Activated naive CD8-positive, alpha-beta T cell treated with anti-CD3 and anti-CD28 coated beads, Interleukin-2, amount 50 U/mL, for 16 hours (primary cell): ENCODE data around the gene DUSP5.
"Not testable (repeated sequence)": the region's sequence is repeated elsewhere in the genome, so short reads cannot be mapped to it uniquely, and the experiment has no call there.

ENCODE experiments used
- DNase-seq: peaks from one replicate; pipeline ENCODE4 v3.0.0-alpha.2; 2020; ENCODE audit warnings: low read depth, low spot score

The DUSP5 gene

DNA sequence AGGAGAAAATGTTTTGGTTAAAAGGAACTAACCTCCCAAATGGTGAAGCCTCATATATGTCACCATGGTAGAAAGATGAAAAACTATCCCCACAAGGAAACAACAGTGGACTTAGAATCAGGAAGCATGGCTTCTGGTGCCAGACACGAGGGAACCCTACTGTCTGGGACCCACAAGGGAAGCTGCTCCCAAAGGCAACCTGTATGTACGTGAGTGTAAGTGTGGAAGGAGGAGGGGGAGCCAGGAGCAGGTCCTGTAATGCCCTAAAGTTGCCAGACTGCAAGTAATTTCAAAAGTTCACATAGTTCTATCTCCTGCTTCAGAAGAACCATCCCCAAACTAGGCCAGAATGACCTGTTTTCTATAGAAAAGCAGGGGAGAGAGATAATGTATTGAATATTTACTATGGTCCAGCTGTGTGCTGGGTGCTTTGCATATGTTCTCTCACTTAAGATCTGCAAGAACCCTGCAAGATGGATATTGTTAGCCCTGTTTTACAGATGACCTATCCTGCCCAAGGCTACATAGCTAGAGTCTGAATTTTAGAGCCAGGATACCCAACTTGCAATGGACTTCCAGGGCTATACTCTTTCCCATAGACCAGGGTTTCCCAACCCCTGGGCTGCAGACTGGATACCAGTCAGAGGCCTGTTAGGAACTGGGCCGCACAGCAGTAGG, 19.2 kb downstream of the DUSP5 start:
- DNase-seq = no peak

DNA sequence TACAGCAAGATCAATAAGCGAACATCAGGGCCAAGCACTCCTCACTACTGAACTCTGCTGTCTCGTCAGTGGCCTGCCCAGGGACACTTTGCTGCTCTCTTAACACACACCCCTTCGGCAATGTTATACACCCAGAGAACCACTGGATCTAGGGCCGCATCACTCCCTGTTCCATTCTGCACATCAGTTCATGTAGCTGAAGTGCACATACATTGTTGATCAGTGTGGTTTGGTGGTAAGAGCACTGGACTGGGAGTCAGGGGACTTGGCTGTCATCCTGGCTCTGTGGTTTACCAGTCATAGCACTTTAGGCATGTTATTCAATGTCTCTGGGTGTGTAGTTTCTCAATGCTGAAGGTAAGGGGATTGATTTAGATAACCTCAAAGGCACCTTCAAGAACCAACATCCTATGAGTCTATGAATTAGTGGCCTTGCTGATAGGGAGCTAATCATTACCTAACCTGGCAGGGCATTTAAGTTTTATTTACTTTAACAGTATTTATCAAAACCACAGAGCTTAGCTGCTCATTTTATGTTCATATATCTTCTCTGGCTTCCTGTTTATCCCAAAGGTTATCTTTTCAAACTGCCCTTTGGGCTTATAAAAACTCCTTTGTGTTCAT, 24.8 kb downstream of the DUSP5 start:
- DNase-seq = no peak

DNA sequence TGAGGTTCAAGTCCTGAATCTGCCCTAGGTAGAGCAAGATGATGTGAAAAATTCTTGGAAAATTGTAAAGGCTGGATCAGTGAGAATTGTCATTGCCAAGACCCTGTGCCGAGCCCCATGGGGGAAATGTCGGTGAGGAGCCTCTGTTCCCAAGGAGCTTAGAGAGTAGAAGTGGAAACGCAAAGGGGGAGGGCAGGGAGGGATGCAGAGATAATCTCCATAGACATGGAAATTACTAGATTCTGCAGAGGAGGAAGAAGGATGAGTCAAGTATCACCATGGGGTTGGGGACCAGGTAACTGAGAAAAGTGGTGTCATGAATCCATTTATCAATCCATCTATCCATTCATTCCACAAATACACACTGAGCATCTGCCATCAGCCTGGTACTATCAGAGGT, 26.0 kb downstream of the DUSP5 start:
- no peak for DNase-seq

DNA sequence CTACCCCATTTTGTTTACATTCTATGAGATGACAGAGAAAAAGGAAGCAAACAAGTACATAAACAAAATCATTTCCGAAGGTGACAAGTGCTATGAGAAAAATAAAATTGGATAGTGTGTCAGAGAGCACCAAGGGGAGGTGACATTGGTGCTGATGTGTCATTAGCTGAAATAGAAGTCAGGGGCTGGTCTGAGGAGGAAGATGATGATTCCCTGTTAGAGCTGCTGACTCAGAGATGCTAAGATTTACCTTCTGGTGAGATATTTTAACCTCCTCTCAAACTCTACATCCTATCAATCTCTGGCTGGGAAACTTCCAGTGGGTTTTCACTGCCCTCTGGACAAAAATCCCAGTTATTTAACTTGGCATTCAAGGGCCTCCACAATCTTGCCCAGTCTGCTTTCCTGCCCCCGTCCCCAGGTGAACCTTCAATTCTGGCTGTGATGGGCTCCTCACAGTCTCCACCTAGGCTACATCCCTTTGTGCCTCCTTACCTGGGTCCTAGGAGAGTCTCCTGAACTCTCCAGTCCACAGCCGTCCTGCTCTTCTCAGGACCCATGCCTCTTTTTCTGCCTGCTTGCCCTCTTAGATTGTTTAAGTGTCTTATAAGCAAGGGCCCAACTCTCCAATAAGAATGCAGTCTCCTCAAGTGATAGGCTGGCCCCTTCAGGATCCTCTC, 26.6 kb downstream of the DUSP5 start:
- no peak for DNase-seq

DNA sequence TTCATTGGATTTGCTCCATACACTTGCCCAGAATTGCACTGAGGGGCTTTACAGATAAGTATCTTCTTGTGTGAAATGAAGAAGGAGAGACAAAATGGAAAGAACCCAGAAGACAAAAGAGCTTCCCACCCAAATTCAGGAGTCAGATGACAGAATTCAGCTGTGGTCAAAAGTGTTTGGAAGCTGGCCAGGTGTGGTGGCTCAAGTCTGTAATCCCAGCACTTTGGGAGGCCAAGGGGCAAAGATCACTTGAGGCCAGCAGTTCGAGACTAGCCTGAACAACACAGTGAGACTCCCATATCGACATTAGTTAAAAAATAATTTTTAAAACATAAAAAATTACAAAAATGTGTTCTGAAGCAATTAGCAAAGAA, 27.1 kb downstream of the DUSP5 start:
- DNase-seq = no peak

DNA sequence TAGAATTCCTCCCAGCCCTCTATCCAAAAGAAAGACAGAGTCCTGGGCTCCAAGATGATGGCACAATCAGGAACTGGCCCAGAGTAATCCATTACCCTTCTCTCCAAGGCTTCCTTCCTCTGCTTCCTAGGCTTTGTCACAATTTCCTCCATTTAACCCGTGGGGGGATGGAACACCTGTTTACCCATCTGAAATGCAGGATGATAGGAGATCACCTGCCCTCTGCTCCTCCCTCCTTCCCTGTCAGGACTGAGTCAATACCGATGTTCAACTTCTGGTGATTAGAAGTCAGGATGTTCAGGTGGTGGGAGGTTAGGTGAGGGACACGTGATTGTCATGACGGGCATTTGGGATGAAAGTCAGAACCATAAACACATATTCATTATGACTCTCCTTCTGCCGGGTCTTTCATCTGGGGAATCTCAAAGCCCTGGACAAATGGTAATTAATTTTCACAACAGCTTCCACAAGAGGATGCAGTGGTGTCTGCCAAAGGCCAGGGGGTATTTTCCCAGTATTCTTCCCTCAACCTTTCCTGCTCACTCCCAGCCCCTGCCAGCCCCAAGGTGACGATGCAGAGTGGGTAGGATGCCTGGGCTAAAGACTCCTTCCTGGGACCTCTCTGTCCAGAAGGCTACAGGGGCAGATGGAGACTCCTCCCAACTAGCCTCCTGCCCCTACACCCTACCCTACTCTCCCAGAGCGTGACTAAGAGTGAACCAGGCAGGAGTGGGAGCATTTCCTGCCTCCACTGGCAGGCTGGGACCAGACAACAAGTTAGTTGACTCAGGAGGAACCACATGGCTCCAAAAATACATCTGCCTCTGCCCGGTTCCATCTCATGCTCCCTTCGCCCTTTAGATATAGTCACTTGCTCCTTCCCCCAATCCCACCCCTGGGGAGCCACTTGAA, 27.9 kb downstream of the DUSP5 start:
- DNase-seq = no peak

DNA sequence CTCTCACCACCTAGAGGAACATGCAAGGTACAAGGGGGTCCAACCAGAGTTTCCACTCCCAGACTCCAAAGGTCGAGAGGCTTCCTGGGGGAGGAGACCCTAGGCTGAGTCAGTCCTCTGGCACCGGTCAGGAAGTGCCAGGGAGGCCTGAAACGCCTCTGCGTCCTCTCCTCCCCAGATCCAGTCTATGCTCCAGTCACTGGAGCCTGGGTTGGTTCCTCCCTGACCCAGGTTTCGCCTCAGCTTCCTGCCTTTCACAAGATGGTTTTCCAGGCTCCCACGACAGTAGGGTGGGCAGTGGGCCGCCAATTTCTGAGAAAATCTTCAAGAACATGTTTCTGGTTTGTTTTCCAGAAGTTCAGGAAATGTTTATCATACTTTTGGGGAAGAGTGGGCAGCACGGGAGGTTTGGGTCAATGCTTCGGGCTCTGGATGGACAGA, 30.0 kb downstream of the DUSP5 start:
- DNase-seq = no peak

DNA sequence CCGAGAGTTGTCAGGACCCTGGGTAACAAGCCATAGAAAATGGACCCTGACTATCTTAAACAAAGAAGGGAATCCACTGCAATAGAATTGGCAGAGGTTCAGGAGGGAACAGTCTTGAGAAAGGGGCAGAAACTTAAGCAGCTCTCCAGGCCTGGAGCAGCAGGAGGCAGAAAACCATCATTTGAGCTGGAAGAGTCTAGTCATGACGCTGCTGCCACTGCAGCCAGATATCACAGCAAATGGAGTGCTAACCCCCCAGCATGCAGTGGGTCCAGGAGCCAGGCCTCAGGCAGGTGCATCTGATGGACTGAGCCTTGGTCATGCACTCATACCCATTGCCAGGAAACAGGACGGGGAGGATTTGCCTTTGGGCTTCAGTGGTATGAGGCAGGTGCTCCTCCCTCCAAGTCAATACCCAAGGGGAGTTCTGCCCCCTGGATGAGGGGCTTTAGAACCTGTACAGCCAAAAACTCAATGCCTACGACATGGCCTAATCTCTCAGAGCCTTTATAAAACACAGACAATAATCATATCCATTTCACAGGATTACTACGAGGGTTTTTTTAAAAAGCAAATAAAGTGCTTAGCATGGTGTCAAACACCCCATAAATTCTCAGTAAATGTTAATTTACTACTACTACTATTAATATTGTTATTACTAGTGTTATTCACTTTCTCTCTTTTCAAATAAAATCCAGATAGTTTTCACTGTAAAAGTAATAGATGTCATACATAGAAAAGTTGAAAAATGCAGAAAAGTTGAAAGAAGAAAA, 30.7 kb downstream of the DUSP5 start:
- DNase-seq = no peak

DNA sequence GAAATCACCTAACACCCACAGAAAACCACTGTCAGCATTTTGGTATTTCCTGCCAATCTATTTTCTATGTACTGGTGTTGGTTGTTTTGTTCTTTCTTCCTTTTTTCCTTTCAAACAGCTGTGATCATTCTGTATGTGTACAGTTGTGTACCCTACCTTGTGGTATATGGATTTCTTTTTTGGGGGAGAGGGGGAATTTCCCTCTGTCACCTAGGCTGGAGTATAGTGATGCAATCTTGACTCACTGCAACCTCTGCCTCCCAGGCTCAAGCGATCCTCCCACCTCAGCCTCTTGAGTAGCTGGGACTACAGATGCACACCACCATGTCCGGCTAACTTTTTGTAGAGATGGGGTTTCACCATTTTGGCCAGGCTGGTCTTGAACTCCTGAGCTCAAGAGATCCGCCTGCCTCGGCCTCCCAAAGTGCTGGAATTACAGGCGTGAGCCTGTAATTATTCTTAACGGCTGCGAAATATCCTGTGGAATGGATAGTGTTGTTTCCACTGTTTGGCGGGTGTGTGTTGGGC, 31.4 kb downstream of the DUSP5 start:
- not testable (repeated sequence) for DNase-seq

DNA sequence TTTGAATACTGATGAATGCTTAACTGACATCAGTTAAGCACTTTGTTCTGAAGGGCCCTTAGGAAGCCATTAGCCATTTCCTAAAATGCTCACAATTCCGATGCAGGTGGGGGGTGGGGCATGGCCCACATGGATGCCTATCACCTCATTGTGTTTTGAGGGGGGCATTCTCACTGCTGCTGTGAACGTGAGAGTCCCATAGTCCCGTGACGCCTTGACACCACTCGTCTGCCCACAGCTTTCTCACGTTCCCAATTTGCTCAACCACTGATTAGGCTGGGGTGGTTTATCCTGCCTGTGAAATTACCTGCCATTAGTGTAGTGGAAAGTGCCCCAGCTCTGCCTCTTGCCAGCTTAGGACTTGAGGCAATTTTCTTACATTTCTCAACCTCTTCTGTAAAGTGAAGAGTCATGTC, 31.9 kb downstream of the DUSP5 start:
- no peak for DNase-seq

DNA sequence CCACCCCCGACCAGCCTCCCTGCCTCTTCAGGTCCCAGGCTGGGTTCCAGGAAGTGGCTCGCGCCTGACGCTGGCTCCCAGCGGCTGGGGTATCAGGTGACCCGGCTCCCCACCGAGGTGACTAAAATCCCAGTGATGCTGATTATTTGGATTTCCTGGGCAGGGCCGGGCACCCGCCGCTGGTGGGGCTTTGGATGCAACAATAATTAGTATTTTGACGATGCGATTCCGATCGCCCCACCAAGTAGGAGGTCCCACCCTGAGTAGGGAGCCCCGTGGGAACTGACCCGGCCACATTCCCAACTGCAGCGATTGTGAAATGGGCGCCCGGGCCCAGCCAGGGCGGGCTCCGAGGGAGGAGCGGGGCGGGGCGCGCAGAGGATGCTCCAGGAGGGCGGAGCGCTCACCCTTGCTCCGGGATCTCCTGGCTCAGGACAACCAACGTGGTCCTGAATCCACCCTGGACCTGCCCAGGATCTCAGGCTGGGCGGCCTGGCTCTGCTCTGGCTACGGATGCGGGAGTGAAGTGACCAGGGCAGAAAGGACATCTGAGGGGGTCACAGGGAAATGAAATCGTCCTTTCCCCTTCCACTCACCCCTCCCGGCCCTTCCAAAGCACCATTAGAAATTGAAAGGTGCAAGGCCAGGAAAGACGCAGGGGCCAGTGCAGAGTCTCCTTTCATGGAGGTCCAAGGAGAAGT, 32.6 kb downstream of the DUSP5 start:
- DNase-seq = no peak

DNA sequence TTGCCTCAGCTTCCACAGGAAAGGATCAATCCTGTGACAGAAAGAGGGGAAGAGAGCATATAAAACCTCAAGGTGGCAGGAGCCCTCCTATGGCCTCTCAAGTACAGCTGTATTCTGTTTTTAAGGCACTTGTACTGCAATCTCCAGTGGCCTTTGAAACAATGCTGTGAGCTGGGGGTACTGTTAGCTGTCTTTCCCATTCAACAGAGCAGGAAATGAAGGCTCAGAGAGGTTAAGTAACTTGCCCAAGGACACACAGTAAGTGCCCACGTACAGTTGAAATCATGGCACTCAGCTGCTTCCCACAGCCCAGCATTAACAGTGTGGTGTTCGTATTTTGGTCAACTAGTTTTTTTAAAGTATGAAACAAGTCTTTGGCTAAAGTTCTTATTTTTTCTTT, 34.0 kb downstream of the DUSP5 start:
- DNase-seq = no peak

DNA sequence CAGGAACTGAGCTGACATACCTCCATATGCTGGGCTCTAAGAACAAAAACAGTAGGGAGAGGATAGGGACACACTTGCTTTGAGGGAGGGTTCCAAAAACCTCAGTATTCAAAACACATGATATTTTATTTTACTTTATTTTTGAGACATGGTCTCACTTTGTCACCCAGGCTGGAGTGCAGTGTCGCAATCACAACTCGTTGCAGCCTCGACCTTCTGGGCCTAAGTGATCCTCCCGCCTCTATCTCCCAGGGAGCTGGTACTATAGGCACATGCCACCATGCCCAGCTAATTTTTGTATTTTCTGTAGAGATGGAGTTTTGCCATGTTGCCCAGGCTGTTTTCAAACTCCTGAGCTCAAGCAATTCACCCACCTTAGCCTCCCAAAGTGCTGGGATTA, 34.9 kb downstream of the DUSP5 start:
- not testable (repeated sequence) for DNase-seq

DNA sequence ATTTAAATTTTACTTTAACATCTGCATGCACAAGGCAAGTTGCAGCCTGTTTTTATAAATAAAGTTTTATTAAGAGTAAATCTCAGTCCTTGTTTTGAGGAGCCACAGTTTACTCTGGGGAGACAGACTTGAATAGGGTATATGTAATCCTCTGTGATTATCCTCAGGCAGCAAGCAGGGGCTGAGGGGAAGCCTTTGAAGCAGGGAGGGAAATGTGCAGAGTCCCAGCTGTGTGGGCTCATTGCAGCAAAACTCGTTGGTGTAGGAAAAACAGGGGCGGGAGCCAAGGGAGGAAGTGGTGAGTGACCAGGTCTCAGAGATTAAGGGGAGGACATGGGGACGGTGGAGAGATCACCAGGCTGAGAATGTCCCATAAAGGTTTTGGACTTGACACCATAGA, 35.4 kb downstream of the DUSP5 start:
- DNase-seq = no peak

DNA sequence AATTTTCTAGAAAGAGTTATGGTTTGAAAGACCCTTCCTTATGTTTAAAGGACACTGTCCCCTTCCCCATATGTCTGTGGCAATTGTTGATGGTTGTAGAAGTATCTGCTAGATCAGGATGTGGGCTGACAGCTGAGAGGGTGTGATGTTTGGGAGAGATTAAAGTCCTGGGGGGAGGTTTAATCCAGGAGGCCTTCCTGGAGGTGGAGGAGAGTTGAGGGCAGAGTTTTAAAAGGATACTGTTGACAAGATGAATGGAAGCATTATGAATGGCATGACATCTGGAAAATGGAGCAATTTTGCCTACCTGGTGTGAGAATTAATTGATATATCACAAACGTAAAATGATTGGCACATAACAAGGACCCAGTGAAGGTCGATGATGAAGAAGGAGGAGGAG, 36.9 kb downstream of the DUSP5 start:
- DNase-seq = no peak

DNA sequence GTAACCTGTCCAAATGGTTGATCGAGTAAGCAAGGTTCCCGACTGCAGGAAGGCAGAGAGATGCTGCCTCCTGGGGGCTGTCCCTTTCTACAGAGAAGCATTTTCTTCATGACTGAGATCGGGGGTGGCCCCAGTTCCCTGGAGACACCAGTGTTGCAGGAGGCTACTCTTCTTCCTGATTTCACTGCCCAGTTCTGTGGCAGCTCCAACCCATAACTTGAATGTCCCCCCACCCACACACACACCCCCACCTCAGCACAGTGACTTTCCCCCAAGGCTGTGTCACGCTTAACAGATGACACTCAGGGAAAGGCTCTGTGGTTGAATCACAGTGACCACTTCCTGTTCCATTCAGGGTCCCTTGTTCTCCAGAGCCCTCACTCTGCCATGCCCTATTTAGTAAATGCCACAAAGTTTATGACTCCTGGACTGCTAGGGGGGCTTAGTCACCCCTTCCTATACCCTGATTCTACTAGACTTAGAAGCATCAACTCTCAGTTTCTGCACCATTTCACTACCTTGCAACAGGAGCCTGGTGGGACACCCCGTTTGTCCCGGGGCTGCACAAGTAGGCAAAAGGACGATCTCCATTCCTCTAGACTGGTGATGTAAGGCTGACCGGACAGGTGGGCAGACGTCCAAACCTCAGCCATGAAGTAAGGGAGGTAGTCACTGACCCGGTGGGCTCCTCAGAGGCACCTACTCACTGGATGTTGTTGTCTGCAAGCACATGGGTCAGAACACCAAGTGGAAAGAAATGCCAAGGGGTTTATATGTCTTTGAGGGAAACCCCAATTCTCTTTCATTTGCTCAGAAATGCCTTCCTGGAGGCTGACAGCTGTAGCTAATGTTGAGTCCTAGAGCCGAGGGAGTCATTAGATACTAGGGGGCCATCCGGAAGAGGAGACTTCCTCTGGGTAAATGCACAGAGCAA, 38.5 kb downstream of the DUSP5 start:
- DNase-seq = peak; percentile 57

DNA sequence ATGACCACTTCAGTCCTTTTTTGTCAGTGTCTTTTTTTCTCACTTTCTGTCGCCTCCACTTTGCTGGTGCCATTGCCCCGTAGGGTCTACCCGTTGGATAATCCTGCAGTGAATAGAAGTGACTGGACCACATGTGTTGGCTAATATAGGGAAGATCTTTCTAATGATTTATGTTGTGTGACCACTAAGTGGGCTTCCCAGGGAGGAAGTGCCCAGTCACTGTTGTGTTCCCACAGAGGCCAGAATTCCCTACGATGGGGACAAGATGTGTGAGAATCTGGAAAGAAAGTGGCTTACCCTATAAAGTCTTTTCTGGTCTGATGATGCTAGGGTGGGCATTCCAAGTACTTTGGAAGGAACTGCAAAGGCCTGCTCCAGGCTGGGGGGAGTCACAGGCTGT, 41.4 kb downstream of the DUSP5 start:
- no peak for DNase-seq

DNA sequence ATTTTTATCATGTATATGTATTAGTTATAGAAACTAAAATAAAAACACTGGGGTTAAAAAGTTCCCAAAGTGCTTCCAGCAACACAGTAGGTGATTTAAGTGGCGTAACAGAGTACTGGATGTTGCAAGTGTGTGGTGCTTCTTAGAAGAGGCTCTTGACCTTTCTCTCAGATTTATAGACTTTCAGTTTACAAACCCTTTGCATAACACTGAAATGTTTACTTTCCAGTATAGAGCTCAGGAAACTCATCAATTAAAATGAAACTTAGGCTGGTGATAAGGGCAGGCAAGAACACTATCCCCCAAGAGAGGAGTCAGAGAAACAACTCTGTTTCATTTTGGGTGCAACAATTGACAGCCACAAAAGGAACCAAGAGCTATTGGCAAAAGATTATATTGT, 42.3 kb downstream of the DUSP5 start:
- no peak for DNase-seq

DNA sequence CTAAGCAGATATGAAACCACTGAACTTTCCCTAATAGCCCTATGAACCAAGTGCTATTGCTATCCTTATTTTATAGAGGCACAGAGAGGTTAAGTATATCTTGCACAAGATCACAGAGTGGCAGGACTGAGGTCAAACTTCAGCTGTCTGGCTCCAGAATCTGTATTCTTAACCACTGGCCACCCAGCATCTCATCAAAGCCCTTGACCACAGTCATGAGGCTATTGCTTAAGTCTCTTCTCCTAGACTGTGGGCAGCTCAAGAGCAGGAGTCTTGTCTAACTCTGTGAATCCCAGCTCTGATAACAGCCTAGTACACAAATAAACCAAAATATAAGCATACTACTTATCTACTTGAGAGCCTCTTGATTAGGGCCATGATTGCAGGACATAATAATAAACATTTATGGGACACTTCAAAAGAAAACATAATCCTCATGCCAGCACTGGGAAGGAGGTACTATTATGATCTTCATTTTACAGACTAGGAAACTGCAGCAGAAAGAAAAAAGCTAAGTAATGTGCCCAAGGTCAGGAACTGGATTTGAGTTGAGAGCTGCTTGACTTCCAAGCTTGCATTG, 47.3 kb downstream of the DUSP5 start:
- DNase-seq = no peak
